Measurements from ENCODE around the gene PEX16.
"Not testable (repeated sequence)": the region's sequence is repeated elsewhere in the genome, so short reads cannot be mapped to it uniquely, and the experiment has no call there.

PEX16 gene

DNA sequence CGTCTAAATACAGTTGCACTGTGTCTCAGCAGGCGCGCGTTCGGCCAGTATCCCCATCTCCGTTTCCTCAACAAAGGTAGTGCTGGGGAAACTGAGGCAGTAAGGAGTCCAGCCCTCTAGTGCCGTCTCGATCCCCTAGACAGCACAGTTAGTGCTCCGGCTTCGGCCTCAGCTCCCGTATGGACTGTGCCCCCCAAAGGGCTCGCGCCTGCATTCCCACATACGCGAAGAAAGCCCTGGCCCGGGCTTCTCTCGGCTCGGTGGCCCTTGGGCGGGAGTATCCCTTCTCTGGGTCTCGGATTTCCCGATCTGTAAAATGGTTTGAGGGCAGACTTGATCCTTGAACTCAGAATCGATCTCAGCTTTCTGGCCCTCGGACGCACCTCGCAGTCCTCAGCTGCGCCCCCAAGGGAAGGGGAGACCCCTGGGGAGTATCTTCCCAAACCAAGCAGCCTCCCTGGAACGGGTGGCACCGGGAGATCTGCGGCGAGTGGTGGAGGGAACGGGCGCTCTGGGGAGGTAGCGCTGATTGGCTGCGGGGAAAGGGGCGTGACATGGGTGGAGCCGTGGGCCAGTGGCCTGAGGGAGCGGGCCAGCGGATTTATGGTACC, 759 bp upstream of the PEX16 start:
- peak; percentile 53 for DNase-seq (ENCODE audit: low read depth)

DNA sequence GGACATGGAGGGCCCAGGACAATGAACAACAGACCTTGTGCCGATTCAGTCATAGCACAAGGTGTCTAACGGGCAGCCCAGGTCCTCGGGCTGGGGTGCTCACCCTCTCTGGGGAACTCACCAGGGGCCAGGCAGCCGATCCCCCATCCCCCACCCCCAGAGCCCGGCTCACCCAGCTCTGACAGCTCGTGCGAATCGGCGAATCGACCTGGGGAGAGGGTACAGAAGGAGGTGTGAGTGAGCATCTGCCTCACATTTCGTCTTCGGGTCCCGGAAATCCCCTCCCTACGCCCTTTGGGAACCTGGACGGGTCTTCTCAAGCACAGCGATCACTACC, 423 bp downstream of the PEX16 start:
- DNase-seq (ENCODE audit: low read depth), result no peak

- no peak for DNase-seq (ENCODE audit: low read depth)
Measured at GRCh38 chr11:45915446-45915845, 2.2 kb downstream of the PEX16 start.

- no peak for DNase-seq (ENCODE audit: low read depth)
Measured at GRCh38 chr11:45913942-45914635, 3.6 kb downstream of the PEX16 start.

DNA sequence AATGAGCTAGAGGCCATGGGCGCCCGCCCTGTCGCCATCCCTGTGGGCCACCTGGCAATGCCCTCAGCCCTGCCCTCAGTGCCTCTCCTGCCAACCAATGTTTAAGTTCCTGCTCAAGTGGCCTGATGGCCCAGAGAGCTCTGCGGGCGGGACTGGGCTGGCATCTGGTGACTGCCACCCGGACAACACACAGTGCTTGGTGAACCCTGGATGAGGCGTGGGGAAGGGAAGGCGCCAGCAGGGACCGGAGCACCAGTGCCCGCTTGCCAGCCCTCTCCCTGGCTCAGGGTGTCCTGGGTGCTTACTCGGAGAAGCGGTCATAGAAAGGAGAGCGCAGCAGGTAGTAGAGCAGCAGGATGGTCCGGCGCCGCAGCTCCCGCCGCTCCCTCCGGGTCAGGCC, 4.2 kb downstream of the PEX16 start:
- DNase-seq (ENCODE audit: low read depth), result no peak

- DNase-seq (ENCODE audit: low read depth), result no peak
Measured at GRCh38 chr11:45910623-45911022, 7.1 kb downstream of the PEX16 start.

- DNase-seq (ENCODE audit: low read depth), result no peak
Measured at GRCh38 chr11:45909594-45910475, 7.8 kb downstream of the PEX16 start.

DNA sequence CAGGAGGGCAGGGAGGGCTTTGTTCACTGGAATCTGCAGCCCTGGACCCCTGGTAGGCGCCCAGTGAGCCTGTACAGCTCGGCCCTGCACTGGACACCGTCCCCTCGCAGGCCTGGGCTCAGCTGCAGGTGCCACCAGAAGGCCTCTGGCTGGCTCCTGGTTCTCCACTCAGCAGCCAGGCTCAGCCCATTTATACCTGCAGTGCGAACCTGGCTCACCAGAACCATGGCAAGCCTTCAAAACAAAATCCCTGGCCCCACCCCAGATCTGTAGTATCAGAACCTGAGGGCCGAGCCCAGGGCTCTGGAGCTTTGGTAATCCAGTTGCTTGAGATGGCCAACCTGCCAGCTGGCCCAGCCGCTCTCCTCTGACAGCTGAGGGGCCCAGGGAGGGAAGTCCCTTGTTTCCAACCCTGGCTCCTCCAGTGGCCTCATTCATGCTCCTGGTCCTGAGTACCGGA, 9.7 kb downstream of the PEX16 start:
- DNase-seq (ENCODE audit: low read depth), result no peak

DNA sequence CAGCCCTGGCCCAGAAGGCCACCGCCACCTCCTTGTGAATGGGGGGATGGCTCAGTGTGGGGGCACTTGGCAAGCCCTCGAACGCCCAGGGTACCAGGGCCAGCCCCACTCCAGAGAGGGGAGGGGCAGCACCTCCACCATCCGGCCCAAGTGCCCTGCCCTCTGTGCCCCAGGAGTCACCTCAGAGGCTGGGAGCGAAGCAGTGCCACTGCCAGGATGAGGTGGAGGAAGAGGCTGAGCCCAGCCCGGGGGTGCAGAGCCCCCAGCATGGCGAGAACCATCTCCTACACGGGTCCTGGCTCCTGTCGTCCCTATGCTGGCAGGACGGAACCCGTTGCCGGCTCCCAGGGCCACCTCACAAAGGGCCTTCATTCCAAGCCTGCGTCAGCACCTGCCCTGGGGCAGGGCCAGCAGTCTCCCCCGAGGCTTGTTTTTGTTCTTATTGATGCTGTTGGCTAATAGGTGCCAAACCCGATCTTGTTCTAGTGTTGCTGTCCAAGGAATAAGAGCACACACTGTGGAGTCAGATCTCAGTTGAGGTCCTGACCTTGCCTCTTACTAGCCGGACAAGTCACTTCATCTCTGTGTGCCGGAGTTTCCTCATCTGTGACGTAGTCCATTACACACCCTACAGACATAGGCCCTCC, 10.6 kb downstream of the PEX16 start, which contains the start of gene FREY1:
FREY1 (minus strand) TSS at position 307 of the 647 bp plus-strand sequence; CDS start at position 281, 26 bp downstream.
- DNase-seq (ENCODE audit: low read depth), result no peak

- DNase-seq (ENCODE audit: low read depth), result no peak
Measured at GRCh38 chr11:45906096-45906682, 11.5 kb downstream of the PEX16 start.

DNA sequence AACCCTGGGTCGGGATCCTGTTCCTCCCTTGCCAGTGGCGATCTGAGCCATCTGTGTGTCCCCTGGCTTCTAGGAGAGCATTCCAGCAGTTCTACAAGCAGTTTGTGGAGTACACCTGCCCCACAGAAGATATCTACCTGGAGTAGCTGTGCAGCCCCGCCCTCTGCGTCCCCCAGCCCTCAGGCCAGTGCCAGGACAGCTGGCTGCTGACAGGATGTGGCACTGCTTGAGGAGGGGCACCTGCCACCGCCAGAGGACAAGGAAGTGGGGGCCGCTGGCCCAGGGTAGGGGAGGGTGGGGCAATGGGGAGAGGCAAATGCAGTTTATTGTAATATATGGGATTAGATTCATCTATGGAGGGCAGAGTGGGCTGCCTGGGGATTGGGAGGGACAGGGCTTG, 12.1 kb downstream of the PEX16 start:
- not testable (repeated sequence) for DNase-seq (ENCODE audit: low read depth)

- DNase-seq (ENCODE audit: low read depth), result no peak
Measured at GRCh38 chr11:45905095-45905494, 12.6 kb downstream of the PEX16 start.

DNA sequence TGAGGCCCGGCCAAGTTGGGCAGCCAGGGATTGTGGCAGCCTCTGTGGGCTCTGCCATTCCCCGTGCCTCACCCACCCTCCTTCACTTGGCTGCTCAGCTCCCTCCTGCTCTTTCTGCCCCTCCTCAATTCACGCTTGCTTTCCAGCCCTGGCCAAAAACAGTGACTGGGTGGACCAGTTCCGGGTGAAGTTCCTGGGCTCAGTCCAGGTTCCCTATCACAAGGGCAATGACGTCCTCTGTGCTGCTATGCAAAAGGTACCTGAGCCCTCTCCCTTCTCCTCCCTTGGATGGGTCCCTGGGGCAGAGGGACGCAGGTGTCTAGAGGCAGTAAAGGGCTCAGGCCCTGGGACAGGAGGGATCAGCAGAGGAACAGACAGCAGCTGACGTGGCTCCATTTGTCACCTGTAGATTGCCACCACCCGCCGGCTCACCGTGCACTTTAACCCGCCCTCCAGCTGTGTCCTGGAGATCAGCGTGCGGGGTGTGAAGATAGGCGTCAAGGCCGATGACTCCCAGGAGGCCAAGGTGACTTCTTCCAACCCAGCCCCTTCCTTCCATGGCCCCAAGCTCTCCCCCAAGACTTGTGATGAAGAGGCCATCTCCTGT, 13.3 kb downstream of the PEX16 start:
- DNase-seq (ENCODE audit: low read depth), result no peak

- no peak for DNase-seq (ENCODE audit: low read depth)
Measured at GRCh38 chr11:45902452-45903380, 15.0 kb downstream of the PEX16 start.

DNA sequence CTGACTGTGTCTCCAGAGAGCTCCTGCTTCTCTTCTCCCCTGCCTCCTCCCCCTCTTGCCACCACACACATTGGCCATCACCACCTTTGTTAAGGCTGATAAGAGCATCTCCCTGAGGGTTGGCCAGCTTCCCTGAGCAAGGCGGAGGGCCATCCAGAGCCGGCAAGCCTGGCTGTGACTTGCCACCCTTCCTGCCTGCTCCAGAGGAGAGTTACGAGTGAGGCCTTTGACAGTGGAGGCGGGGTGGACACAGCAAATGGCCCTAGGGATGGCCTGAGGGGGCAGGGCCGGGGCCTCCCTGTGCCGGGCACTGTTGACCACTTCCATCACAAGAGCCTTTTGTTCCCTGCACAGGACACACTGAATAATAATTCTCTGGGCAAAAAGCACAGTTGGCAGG, 16.1 kb downstream of the PEX16 start:
- DNase-seq (ENCODE audit: low read depth), result no peak

- DNase-seq (ENCODE audit: low read depth), result no peak
Measured at GRCh38 chr11:45900916-45901617, 16.6 kb downstream of the PEX16 start.

DNA sequence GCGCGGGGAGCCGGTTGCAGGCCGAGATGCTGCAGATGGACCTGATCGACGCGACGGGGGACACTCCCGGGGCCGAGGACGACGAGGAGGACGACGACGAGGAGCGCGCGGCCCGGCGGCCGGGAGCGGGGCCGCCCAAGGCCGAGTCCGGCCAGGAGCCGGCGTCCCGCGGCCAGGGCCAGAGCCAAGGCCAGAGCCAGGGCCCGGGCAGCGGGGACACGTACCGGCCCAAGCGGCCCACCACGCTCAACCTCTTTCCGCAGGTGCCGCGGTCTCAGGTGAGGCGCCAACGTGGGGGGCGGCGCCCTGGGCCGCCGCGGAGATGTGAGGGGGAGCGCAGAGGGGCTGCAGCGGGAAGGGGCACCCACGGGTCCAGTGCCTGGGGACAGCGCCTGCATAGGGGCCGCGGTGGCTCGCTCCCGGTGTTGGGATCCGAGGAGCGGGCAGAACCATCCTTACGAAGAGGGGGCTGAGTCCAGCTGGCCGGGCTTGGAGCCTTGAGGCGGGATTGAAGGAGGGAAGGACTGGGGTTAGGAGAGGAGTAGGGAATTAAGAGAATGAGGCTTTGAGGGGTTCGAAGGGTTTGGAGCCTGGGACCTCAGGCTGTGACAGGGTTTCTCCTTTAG, 17.4 kb downstream of the PEX16 start:
- not testable (repeated sequence) for DNase-seq (ENCODE audit: low read depth)

DNA sequence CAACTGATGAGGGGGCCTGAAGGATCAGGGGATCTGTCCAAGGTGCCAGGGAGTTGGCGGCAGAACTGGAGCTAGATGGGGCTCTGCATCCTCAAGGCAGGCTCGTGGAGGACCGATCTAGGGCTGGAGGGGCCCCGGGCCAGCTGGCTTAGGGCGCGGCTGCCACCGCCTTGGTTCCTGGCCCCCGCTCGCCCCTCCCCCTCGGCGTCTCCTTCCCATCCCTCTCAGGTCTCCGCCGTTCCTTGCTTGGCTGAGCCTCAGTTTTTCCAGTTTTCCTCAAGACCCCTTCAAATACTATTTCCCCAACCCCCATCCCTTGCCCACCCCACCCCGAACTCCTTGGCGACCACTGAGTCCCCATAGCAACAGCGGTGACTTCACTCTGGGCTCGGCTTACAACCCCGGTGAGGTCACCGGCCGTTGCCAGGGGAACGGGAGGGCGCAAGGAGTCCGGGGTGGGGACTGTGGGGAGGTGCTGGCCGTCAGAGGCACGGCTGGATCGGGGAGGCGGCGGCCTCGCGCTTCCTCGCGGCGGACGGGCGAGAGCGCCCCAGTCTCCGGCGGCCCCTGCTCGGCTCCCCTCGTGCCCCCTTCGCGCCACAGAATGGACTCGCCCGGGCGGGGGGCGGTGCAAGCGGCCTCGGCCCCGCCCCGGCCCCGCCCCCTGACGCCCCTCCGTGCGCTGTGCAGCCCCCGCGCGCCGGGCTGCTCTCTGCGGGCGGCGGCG, 18.1 kb downstream of the PEX16 start:
- DNase-seq (ENCODE audit: low read depth), result peak; percentile 62

DNA sequence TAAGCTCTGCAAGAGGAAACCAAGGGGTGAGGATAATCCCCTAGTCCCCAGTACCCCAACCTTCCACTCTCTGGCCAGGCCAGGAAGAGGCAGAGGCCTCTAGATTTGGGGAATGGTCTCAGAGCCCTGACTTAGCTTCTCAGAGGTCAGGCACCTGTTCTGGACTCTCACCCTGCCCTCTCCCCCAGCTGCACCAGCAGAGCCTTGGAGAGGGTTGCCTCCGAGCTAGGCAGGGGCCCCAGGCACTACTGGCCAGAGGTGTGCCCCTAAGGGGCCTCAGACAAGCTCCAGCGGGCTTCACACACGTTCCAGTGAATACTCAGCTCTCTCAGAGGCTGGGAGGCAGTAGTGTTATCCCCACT, 18.6 kb downstream of the PEX16 start:
- no peak for DNase-seq (ENCODE audit: low read depth)

Data from T-helper 22 cell (primary cell).